Spleen (tissue), 7 donors: ENCODE data around the gene DDX11.
"Not testable (repeated sequence)": the region's sequence is repeated elsewhere in the genome, so short reads cannot be mapped to it uniquely, and the experiment has no call there.

ENCODE experiments used
- POLR2A ChIP-seq, 3 donors: fragments of 450-650 bp; IDR thresholded peaks; one replicate each; pipeline ENCODE4 v1.5.1; 2017; ENCODE audit warnings: antibody characterized with exemption in 3 of 3, mild to moderate bottlenecking in 1 of 3
- TF ChIP-seq, protein P1 (sequence below), 11 experiments: fragments of 200-600 bp in 7 of 11; fragments of 450-650 bp in 4 of 11; sonication (generic) in 4 of 11; IDR thresholded peaks in 8 of 11; conservative IDR thresholded peaks in 3 of 11; 1 replicate in 7 of 11; 2 replicates in 4 of 11; pipeline versions ENCODE4 v1.4.0 to v1.8.0; 2016 to 2021; ENCODE audit warnings: antibody characterized with exemption in 11 of 11, inconsistent platforms in 4 of 11, mild to moderate bottlenecking in 1 of 11
- donor health status: DM: no; HTN: no; CAD: no; lungs with moderate emphysema.
- donor health status: DM: no; HTN: no; CAD: no.
- donor health status: DM: no; HTN: no; CAD: no.

DNA sequence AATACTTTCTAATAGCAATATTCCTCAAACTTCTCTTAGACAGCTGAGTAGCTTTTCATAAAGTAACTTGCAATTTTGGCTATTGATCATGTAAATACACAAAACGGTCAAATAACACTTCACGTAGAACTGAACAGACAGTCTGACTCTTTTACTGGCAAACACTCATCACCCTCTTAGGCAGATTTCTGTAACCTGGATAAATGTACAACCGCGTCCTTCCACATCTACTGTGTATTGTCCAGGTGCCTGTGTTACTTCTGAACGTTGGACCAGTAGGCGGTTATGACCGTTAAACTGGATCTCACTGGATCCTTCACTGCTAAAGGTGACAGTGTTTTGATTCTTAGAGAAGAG, 43.2 kb downstream of the DDX11 start:
- TF ChIP-seq, protein P1, sequence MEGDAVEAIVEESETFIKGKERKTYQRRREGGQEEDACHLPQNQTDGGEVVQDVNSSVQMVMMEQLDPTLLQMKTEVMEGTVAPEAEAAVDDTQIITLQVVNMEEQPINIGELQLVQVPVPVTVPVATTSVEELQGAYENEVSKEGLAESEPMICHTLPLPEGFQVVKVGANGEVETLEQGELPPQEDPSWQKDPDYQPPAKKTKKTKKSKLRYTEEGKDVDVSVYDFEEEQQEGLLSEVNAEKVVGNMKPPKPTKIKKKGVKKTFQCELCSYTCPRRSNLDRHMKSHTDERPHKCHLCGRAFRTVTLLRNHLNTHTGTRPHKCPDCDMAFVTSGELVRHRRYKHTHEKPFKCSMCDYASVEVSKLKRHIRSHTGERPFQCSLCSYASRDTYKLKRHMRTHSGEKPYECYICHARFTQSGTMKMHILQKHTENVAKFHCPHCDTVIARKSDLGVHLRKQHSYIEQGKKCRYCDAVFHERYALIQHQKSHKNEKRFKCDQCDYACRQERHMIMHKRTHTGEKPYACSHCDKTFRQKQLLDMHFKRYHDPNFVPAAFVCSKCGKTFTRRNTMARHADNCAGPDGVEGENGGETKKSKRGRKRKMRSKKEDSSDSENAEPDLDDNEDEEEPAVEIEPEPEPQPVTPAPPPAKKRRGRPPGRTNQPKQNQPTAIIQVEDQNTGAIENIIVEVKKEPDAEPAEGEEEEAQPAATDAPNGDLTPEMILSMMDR (IDR thresholded peaks at IDR 0.05 in 8 of 11, conservative IDR thresholded peaks at IDR 0.05 in 3 of 11), result not testable (repeated sequence)
- not testable (repeated sequence) for TF ChIP-seq POLR2A (IDR thresholded peaks at IDR 0.05)
